ENCODE measurements around the gene HSPG2.
"Not testable (repeated sequence)": the region's sequence is repeated elsewhere in the genome, so short reads cannot be mapped to it uniquely, and the experiment has no call there.

DNA sequence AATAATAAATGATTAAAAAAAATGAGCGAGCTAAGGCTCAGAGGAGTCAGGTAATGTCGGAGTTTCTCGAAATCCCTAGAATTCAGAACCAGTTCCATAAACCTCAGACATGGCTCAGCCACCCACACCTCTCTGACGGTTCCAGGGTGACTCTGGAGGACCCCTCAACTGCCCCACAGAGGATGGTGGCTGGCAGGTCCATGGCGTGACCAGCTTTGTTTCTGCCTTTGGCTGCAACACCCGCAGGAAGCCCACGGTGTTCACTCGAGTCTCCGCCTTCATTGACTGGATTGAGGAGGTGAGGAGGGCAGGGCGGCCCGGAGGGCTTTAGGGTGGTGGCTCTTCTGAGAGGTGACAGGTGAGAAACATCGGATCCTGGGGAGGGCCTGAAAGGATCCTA, 49.3 kb upstream of the HSPG2 start:
- not testable (repeated sequence) for TF ChIP-seq EZH2 (IDR thresholded peaks at IDR 0.05); POLR2AphosphoS5 (IDR thresholded peaks at IDR 0.05; ENCODE audit: borderline replicate concordance, low read depth, low read length); FOXP2 (optimal IDR thresholded peaks at IDR 0.05; ENCODE audit: control extremely low read depth, extremely low read length, insufficient read depth)
